Posterior cingulate gyrus (tissue), 11 donors: ENCODE data around the gene RIC1.
"Not testable (repeated sequence)": the region's sequence is repeated elsewhere in the genome, so short reads cannot be mapped to it uniquely, and the experiment has no call there.

ENCODE experiments used
- DNase-seq, 10 donors: peaks; one replicate each; pipeline versions ENCODE4 v3.0.0 to v3.0.0-alpha.2; 2020 to 2021; ENCODE audit warnings: mixed read lengths in 3 of 10
- intact Hi-C: fragments of 100-400 bp; cut with DNase I; formaldehyde crosslinking; loops from one replicate; pipeline ENCODE4 v1.15.1; 2023

RIC1 gene

DNA sequence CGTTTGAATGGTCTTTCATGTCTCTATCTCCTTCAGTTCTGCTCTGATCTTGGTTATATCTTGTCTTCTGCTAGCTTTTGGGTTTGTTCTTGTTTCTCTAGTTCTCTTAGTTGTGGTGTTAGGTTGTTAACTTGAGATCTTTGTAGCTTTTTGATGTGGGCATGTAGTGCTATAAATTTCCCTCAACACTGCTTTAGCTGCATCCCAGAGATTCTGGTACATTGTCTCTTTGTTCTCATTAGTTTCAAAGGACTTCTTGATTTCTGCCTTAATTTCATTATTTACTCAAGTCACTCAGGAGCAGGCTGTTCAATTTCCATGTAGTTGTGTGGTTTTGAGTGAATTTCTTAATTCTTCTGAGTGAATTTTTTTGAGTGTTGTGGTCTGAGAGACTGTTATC lies 33.9 kb downstream of the RIC1 start:
- DNase-seq, intact Hi-C loops: not testable (repeated sequence)

DNA sequence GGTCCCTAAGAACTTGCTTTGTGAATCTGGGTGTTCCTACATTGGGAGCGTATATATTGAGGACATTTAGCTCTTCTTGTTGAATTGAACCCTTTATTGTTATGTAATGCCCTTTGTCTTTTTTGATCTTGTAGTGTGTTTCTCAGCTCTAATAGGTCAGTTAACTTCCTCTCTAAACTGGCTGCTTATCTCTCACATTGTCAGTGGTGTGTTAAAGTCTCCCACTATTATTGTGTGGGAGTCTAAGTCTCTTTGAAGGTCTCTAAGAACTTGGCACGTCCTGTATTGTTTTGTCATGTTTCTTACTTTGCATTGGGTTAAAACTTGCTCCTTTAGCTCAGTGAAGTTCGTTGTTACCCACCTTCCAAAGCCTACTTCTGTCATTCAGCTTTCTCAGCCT lies 36.2 kb downstream of the RIC1 start:
- intact Hi-C loops = no loop called here
- DNase-seq = no peak

DNA sequence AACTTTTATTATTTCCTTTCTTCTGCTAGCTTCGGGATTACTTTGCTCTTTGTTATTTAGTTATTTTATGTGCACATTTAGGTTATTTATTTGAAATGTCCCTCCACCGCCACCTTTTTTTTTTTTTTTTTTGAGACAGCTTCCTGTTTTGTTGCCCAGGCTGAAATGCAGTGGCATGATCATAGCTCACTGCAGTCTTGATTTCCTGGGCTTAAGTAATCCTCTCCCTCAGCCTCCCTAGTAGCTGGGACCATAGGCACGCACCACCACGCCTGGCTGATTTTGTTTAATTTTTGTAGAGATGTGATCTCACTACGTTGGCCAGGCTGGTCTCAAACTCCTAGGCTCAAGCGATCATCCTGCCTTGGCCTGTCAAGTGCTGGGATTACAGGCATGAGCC lies 38.5 kb downstream of the RIC1 start:
- intact Hi-C loops = no loop called here
- peak in 1 of 10 donors; percentile 13 for DNase-seq

DNA sequence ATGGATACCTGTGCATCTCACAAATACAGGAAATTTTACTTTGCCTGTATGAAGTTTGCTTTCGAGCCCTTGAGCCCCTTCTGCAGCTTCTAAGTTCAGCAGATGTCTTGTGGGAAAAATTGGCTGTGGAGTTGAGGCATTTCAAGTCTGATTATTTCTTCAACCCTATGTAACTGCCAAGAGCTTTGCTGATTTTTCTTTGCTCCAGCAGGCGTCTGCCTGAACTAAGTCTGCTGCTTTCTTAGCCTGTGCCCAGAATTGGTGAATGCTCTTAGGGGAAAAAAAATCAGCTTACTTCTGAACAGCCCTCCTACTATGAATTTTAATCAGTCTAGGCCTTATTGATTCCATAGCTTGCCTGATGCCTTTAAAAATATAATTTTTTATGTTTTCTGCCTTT lies 41.2 kb downstream of the RIC1 start:
- peak in 3 of 10 donors; percentile 6 to 62 (median 30) for DNase-seq
- intact Hi-C loops = no loop called here

DNA sequence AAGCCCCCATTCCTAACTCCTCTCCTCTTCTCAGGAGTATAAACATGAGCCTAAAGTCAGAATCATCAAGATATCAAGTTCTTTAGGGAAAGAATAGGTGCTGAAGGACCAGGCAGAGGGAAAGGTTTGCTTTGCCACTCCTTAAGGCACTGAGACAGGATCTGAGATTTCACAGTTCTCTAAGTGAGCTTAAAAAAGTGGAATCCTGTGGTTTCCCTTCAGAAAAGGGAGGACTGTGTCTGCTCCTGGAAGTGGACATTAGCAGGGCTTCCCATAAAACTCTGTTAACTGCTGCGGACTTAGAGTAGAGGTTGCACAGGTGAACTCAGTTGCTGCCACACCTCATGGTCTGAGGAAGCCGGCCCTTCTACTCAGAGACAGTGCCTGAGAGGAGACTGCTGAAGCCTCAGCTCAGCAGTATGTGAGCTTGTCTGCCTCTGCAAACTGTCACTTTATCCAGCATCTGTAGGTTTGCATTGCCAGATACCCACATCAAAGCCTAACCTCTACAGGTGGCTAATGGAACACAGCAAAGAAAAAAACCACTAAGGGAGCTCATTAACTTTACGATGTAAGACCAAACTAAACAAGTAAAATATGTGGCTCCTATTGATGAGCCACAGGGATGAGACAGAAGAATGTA lies 42.9 kb downstream of the RIC1 start:
- intact Hi-C loops = no loop called here
- DNase-seq = no peak

DNA sequence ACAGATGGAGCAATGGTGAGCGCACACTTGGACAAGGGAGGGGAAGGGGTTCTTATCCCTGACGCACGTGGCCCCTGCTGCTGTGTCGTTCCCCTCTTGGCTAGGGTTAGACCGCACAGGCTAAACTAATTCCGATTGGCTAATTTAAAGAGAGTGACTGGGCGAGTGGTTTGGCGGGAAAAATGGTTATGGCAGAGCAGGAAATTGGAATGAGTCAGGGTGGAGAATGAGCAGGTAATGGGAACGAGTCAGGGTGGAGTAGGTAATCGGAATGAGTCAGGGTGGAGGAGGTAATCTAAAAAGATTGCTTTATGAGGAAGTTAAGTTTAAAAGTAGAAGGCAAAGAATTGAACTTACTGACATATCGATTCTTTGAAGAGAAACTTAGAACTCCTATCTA lies 46.1 kb downstream of the RIC1 start:
- DNase-seq, intact Hi-C loops: not testable (repeated sequence)

DNA sequence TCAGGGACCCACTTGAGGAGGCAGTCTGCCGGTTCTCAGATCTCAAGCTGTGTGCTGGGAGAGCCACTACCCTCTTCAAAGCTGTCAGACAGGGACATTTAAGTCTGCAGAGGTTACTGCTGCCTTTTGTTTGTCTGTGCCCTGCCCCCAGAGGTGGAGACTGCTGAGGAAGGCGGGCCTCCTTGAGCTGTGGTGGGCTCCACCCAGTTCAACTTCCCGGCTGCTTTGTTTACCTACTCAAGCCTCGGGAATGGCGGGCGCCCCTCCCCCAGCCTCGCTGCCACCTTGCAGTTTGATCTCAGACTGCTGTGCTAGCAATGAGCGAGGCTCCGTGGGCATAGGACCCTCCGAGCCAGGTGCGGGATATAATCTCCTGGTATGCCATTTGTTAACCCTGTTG lies 54.7 kb downstream of the RIC1 start:
- intact Hi-C loops = not testable (repeated sequence)

DNA sequence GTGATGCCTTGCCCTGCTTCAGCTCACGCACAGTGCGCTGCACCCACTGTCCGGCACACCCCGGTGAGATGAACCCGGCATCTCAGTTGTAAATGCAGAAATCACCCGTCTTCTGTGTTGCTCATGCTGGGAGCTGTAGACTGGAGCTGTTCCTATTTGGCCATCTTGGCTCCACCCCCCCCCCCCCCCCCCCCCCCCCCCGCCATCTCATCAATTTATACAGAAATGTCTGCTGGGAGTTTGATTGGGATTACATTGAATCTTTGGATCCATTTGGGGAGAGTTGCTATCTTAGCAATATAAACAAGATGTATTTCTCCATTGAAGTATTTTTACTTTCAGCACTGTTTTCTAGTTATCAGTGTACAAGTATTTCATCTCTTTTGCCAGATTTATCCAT lies 55.2 kb downstream of the RIC1 start:
- intact Hi-C loops = no loop called here
- peak in 1 of 10 donors; percentile 59 for DNase-seq

More for the DNA sequence above, 54.7 kb downstream of the RIC1 start:
- DNase-seq = peak in 1 of 10 donors; percentile 51

DNA sequence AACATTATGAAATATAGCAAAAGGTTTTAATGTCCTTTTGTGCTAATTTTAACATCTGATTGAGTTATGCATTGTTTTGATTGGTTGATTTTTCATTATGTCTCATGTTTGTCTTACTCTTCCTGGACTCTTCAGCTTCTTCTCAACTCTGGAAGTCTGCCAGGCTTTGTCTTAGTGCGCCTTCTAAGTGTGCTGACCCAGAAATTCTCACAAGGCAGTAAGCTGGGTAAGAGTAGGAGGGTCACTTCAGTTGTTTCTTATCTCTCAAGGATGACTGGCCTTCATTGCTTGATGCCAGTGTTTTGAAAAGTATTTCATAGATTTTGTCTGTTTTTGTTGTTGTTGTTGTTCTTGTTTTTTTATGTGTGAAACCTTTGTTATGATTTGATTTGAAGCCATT lies 59.2 kb downstream of the RIC1 start:
- intact Hi-C loops = no loop called here
- DNase-seq = no peak

DNA sequence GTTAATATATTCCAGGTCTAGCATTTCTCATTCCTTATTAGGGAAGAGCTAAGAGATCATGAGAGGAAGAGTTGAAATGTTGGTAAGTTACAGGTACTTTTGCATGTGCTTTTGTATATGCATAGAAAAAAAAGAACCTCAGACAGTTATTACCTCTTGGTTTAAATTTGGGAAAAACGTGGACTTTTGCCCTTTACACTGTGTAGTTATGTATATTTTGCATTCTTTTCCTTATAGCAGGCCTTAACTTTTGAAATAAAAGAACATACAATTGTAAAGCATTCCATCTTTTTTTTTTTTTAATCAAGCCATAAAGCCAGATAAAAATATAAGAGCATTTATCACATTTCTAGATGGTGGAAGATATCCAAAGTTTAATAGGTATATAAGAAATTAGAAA lies 61.4 kb downstream of the RIC1 start:
- DNase-seq = no peak
- intact Hi-C loops = no loop called here

DNA sequence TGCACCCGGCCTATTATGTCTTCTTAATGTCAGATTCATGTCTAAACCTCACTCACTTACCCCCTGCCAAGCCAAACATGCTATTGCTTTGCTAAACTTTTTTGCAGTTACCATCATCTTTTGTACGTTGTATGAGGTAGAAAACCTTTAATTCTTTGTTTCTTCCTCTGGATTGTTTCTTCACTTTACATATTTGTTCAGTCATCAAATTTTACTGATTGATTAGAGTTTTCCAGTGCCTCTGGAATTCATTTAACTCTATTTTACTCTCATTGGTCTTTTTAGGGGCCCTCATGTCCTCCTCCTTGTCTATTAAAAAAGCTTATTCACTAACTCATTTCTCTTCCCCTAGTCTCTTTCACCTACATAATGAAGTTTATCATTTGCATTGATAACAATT lies 67.0 kb downstream of the RIC1 start:
- intact Hi-C loops = no loop called here

DNA sequence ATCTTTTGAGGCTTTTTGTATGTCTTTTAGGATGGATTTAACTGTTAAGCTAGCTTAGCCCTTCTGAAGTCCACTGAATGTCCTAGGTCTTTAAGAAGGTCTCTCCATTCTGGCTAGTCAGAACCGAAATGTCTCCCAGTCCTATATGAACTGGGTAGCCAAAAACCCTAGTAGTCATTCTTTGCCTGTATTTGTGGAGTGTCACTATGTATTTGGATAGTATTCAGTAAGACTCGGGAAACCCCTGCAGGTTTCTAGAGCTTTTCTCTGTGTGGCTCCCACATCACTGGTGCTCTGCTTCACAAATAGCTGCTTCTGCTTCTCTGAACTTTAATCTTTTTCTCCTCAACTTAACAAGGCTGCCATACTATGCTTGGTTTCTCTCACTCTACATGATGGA lies 68.0 kb downstream of the RIC1 start:
- intact Hi-C loops = no loop called here
- no peak for DNase-seq

More for the DNA sequence above, 67.0 kb downstream of the RIC1 start:
- DNase-seq = no peak

DNA sequence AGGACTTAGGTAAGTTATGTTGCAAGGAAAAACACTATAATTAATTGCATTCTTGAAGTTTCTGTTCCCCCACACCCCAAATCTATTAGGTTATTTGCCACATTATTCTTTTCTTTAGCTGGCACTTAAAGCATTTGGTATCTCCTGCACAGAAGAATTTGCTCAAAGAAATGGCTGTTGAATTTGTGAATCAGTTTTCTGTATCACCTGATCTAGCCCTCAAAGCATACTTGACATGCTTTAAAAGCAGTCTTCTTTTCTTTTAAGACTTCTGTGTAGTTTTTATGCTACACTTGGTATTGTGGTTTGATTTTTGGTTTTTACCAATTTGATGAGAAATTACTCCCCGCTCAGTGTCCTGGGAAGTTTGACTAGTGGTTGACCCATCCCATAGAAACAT lies 69.1 kb downstream of the RIC1 start:
- DNase-seq = no peak
- intact Hi-C loops = no loop called here

DNA sequence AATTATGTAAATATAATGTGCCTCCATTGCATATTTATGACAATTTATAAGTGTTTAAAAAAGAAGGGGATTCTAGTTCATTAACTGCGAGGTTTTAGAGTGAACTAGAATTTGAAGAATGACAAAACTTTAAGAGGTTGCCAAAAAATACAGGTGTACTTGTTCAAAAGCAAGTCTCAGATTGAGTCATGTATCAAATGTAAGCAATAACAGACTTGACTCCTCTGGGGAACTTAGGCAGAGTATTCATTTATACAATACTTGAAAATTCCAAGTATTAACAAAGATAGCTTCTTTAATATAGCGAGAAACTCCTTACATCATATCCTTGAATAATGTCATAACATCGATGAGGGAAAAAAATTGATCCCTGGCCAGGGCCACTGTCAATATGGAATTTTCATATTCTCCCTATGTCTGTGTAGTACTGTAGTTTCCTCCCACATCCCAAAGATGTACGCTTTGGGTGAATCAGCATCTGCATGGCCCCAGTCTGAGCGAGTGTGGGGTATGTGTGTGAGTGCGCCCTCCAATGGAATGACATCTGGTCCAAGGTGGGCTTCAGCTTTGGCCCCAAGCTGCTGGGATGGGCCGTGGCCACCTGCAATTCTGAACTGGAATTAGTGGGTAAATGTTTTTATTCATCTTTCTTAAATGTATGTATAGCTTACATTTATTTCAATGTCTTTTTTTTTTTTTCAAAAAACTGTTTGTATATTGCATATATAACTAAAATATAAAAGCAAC lies 70.1 kb downstream of the RIC1 start:
- intact Hi-C loops = no loop called here
- DNase-seq = peak in 2 of 10 donors; percentile 43 to 51

DNA sequence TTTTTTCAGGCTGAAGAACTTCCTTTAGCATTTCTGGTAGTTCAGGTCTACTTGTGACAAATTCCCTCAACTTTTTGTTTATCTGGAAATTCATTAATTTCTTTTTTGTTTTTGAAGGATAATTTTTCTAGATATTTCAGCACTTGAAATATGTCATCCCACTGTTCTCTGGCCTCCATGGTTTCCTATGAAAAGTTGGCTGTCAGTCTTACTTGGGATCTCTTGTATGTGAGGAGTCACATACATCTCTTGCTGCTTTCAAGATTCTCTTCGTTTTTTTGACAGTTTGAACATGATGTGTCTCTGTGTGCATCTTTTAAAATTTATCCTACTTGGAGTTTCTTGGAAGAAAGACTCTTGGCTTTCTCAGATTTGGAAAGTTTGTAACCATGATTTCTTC lies 79.5 kb downstream of the RIC1 start:
- DNase-seq = no peak

DNA sequence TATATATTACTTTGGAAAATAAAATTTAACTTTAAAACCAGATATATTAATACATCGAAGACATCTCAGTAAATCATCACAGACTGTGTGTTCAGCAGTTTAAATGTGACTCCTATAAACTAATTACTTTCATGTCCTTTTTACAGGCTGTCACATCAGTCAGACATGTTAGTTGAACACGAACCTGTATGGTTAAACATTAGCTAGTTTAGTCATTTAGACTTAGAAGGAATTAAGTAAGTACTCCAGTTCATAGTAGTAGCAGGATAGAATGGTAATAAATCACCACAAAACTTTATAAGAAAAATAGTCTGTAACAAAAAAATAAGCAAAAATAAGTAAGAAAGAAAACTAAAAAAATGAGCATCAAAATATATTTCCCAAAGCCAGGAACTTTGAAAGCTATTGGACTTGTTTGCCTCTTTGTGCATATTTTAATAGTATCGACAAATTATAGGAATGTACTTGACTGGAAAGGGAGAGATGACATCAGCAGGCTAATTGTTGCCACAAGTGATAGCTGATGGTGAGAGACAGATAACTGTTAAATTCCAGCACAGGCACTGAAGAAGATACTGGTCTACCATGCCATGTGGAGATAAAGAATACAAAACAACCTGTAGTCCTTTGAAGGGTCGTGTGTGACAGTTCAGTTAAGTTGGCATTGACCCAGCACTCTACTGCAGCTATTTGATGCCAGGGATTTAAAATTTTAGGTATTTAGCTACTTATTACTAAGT lies 83.9 kb downstream of the RIC1 start:
- intact Hi-C loops = no loop called here
- DNase-seq = no peak

More for the DNA sequence above, 79.5 kb downstream of the RIC1 start:
- intact Hi-C loops = no loop called here

DNA sequence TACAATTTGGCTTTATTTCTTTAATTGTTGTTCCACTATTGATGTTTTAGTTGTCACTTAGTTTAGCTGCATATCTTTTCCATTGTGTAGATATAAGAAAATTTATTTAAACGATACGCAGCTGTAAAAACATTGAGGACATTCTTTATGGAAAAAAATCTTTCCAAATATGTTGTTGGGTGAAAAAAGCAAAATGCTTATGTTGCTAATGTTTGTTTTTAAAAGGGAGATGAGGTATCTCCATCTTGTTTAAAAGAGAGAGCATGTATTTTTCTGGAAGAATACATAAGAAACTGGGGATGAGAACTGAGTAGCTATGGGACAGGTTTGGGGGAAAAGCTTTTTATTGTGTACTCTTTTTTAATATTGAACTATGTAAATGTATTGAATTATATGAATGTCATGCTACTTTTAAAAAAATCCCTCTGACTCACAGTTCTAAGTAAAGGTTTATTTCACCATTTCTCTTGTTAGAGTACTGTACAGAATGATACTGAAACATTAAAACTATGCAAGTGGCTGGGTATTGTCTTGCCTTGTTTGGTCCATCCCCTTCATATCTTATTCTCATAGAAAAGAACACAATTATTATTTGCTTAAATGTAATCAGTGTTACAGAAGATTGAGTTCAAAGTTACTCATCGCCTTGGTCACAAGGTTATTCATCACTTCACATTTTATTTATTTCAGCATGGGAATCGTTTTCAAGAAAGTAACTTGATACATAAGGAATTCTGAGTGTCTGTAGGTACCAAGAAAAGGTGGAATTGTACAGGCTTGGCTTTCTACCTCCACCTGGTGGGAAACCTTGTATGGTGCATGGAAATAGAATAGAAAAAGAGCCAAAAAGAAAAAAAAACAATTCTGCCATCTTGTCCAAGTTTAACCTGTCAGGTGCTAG lies 85.8 kb downstream of the RIC1 start:
- DNase-seq = no peak
- intact Hi-C loops = no loop called here

DNA sequence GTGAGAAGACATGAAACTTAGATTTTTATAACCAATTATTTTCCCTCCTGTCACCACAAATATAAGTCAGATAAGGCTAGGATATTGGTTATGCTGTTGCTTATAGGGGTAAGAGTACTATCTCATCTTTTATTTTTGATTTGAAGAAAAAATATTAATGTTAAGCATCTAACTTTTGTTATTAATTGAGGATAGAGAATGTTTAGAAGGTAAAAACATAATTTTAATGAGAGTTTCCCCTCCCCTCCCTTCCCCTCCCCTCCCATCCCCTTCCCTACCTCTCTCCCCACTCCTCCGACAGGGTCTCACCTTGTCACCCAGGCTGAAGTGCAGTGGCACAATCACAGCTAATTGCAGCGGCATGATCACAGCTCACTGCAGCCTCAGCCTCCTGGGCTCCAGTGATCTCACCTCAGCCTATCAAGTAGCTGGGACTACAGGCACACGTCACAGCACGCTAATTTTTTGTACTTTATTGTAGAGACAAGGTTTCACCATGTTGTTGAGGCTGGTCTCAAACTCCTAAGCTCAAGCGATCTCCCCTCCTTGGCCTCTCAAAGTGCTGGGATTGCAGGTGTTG lies 86.7 kb downstream of the RIC1 start:
- intact Hi-C loops = no loop called here

DNA sequence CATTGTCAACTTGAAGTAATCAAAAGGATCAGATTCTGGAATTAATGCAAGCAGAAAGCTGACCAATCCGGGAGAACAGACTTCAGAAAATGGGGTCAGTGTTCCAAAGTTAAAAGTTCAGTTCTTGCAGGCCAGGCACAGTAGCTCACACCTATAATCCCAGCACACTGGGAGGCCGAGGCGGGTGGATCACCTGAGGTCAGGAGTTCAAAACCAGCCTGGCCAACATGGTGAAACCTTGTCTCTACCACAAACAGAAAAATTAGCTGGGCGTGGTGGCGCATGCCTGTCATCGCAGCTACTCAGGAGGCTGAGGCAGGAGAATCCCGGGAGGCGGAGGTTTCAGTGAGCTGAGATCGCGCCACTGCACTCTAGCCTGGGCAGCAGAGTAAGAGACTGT lies 88.5 kb downstream of the RIC1 start:
- intact Hi-C loops = not testable (repeated sequence)
- peak in 2 of 10 donors; percentile 53 to 54 for DNase-seq

More for the DNA sequence above, 86.7 kb downstream of the RIC1 start:
- DNase-seq = peak in 1 of 10 donors; percentile 52
